Choroid plexus epithelial cell (primary cell): ENCODE data around the gene C1QL1.

Experiments used
- DNase-seq: peaks from one replicate; pipeline ENCODE4 v3.0.0-alpha.2; 2010; ENCODE audit warnings: low read depth
- H3K4me3 ChIP-seq: 2 replicates; pipeline ENCODE4 v1.5.1; 2011; ENCODE audit warnings: low read depth, mild to moderate bottlenecking, control low read depth, low read length, moderate library complexity
- CTCF ChIP-seq: conservative IDR thresholded peaks from 2 replicates; pipeline ENCODE4 v1.5.1; 2011; ENCODE audit warnings: low read depth, mild to moderate bottlenecking, control low read depth, inconsistent platforms, low read length, moderate library complexity

C1QL1 gene

DNA sequence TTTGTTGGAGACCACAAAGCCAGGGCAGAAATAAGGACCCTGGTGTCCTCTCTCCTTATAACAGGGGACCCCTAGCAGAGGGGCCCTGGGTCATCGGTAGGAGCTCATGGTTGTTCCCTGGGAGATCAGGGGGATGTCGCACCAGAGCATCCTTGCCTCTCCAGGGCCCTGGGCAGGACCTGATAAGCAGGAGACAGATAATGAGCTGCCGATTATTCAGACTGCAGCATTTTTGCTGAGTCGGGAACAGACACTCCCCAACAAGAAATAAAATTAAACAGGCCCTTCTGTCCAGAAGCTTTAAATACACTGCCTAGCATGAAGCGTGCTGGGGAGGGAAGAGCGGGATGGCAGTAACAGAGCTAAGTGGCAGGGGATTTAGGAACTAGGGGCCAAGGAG is 37.4 kb downstream of the C1QL1 start:
- TF ChIP-seq CTCF = no peak
- no peak for DNase-seq
- H3K4me3 ChIP-seq = no peak overlapping the region

DNA sequence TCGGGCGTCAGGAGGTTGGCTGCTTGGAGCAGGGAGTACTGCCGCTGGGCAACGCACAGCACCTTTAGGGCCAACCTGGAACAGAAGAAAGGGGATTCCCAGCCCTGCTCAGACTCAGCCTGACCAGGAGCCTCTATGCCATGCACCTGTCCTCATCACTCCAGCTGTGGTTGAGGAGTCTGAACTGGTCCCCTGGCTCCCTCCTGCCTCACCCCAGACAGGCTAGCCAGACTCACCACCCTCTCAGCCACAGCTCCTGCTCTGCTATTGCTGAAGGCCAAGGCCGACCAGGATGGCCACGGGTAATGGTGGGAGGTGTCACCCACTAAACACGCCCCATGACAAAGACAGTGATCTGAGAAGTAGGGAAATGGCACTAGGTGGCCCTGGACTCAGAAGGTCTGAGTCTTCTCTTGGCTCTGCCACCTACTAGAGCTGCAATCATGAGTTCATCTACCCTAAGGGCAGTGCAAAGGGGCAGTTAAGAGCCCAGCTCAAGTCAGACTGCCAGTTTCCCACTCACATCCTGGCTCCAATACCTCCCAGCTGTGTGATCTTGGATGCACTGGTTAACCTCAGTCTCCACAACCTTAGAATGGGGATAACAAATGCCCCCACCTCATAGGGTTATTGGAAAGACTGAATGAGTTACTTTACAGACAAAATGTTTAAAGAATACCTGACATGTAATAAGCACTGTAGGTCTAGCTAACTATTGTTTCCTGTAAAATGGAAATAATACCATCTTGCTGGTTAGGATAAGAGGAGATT is 39.0 kb downstream of the C1QL1 start:
- no peak overlapping the region for H3K4me3 ChIP-seq
- no peak for DNase-seq
- no peak for TF ChIP-seq CTCF

GRCh38 chr17:44928136-44928535 is 40.0 kb downstream of the C1QL1 start:
- no peak for TF ChIP-seq CTCF
- no peak for DNase-seq
- H3K4me3 ChIP-seq = no peak overlapping the region

DNA sequence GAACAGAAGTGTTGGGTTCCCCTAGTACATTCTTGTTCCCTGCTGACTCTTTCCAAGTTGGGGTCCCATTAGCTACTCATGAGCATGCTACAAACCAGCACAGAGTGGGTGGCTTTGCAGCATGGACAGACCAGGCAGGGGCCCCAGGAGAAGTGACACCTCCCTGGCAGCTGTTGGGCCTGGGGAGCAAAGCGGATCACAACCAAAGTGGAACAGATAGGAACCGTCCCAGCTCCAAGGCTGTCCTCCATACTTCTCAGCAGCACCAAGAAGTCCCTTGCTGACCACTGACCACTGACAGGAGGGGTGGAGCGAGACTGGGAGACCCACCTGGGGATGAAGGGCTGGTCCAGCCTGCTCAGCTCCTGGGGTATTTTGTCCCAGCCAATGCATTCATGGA is 40.4 kb downstream of the C1QL1 start:
- TF ChIP-seq CTCF = no peak
- no peak overlapping the region for H3K4me3 ChIP-seq
- DNase-seq = no peak

- no peak for TF ChIP-seq CTCF
- DNase-seq = no peak
- H3K4me3 ChIP-seq = no peak overlapping the region
These were observed 41.1 kb downstream of the C1QL1 start for GRCh38 chr17:44926821-44927525.

GRCh38 chr17:44925731-44926697 is 42.1 kb downstream of the C1QL1 start:
- no peak overlapping the region for H3K4me3 ChIP-seq
- no peak for DNase-seq
- TF ChIP-seq CTCF = no peak
